Measurements from ENCODE around the gene S100A7. TPM values are rescaled to one million over a fixed set of nuclear protein-coding genes. Genes with fewer than 3 reads are reported as not detected.
A peak's percentile ranks its signal among the peaks of the same experiment; 100 is the strongest.
"Not testable (repeated sequence)": the region's sequence is repeated elsewhere in the genome, so short reads cannot be mapped to it uniquely, and the experiment has no call there.

S100A7 gene
- total RNA-seq, 1 donor from 2014 or later = not detected

DNA sequence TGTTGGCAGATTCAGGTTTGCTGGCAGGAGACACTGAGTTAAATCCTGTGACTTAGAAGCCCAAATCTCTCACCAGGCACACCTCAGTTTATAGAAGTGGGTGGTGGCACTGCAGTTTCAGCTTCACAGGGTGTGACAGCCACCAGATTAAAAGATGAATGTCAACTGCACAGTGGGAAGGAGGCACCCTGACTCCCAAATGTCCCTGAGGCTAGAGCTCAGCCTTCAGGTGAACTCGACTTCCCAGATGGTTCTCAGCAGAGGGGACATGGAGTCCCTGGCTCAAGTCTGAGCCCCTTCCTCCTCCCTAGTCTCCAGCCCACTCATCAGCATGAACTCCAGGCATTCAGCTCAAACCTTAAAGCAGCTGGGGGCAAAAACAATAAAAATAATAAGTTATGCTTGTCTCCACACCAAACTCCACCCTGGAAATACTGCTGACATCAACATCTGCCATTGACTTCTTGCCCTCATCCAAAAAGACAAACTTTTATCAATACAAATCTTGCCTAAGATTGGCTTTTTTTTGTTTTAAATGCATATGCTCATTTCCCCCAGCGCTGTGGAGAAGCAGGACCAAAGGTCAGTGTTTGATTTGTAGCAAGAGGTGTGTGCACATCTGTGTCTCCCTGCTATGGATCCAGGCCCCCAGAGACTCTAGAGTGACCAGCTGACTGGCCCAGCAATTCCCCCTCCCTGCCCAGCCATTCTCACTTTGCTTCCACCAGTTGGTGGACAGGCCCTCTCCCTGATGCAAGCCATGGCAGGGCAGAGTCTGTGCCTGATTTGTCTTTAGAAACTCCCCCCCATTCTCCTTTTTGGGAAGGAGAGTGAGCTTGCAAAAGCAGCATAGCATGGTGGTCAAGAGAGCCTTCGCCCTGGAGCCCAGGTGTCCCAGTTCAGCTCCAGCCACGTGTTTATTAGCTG is 18.5 kb upstream of the S100A7 start:
- no peak for DNase-seq
- ATAC-seq (ENCODE audit: poor library complexity) = no peak
- intact Hi-C loops (cut with DNase I) = no loop called here

DNA sequence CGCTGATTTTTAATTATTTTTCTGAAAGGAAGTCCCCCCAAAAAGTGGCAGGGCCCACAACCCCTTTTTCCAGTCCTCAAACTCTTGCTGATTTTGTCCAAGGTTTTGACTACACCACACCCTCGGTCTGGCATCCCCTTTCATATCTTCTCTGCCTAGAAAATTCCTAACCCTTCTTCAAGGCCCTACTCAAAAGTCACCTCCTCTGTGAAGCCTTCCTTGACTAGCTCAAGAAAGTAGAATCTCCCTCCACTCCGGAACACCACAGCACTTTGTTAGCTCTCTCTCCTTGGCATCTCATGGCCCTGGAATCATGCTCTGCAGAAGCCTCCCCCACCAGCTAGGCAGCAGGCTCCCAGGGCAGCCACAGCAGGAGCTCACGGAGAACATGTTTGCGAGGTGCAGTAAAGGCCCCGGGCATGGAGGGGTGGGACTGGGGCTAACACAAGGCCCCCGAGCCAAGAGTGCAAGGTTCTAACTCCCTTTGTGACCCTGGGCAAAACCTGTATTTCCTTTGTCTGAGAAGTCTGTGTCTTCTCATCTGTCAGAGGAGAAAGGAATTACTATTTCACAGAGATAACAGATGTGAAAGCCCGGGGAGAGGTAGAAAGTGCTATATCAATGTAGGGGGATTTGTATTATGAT is 17.7 kb upstream of the S100A7 start:
- DNase-seq = no peak
- intact Hi-C loops (cut with DNase I) = no loop called here
- ATAC-seq (ENCODE audit: poor library complexity) = no peak

DNA sequence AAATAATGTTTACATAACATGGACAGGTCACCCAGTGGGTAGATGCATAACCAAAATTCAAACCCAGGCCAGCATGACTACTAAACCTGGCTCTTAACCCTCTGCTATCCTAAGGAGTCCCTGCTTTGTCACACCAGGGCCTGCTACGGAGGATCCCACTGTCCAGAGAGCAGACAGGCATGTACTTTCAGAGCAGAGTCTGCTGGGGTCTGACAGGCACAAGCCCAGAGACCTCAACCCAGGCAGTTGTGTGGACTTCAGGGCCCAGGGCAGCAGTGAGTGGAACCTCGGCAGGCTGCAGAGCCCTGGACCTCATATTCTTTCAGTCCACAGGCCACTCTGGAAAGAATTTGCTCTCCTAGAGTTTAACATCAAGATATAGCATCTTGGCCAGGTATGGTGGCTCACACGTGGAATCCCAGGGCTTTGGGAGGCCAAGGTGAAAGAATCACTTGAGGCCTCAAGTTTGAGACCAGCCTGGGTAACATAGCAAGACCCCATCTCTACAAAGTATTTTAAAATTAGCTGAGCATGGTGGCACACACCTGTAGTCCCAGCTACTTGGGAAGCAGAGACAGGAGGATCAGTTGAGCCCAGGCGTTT is 16.1 kb upstream of the S100A7 start:
- intact Hi-C loops (cut with DNase I) = no loop called here
- ATAC-seq (ENCODE audit: poor library complexity) = no peak
- DNase-seq = no peak

DNA sequence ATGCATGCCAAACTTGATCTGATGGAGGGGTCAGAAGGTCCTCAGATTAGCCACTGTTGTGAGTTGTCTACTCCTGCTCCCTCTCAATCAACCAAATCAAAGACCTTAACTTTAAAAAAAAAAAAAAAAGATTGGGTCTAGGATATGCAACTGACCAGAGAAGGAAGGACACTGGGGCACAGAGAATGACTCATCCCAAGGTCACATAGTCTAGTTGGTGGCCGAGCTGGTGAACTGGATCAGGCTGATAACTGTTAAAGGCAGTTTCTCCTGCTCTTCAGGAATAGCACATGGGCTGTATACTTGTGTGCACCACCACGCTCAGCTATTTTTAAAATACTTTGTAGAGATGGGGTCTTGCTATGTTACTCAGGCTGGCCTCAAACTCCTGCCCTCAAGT is 14.8 kb upstream of the S100A7 start:
- no peak for DNase-seq
- intact Hi-C loops (cut with DNase I) = no loop called here
- ATAC-seq (ENCODE audit: poor library complexity) = no peak

DNA sequence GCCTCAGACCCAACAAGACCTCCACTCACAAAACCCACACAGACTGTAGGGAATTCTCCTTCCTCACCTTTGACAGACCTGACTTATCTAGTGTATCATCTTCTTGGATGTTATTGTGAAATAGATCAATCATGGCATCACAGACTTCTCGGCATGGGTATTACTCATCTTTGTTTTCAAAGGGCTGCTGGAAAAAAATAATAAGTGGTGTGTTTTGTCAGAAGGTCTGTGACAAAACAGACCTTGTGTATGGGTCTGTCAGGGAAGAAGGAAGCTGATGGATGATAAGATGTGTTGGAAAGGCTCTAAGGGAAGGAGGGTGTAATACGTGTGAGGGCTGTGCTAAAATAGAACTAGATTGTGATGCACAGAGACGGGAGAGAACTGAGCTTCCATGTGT is 13.9 kb upstream of the S100A7 start:
- ATAC-seq (ENCODE audit: poor library complexity) = no peak
- intact Hi-C loops (cut with DNase I) = no loop called here
- no peak for DNase-seq

DNA sequence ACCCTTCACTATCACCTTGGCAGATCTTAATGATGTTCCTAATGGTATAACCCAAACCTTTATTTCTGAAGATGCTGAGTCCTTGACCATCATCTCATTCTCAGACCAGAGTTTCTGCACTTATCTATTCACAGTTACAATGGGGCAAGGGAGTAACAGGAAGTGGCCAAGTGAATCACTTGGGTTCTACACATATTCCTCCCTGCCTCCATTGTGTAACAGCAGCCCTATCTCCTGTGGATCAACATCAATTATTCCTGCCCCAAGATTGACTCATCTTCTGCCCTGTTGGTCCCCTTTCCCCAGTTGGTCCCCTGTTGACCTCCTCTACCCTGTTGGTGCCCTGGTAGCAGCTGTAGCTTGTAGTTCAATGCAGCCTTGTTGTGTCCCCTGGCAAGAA is 10.3 kb upstream of the S100A7 start:
- ATAC-seq (ENCODE audit: poor library complexity) (no peak), DNase-seq (no peak)
- intact Hi-C loops (cut with DNase I) = no loop called here

DNA sequence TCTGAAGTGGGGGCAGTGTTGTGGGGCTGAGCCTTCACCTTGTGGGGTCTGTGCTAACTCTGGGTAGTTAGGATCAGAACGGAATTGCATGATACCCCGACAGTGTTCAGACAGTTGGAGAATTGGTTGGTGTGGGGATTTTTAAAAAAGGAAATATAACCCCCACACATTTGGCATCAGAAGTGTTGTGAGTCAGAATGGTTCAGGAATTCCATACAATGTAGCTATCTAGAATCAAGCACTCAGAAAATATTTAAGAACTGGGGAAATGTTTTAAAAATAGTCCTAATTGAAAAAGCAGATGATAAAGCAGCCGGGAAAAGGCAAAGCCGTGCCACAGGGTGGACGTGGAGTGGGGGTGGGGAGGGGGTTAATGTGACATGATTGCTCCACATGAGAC is 6.5 kb upstream of the S100A7 start:
- ATAC-seq (ENCODE audit: poor library complexity) (no peak), DNase-seq (no peak)
- intact Hi-C loops (cut with DNase I) = no loop called here

DNA sequence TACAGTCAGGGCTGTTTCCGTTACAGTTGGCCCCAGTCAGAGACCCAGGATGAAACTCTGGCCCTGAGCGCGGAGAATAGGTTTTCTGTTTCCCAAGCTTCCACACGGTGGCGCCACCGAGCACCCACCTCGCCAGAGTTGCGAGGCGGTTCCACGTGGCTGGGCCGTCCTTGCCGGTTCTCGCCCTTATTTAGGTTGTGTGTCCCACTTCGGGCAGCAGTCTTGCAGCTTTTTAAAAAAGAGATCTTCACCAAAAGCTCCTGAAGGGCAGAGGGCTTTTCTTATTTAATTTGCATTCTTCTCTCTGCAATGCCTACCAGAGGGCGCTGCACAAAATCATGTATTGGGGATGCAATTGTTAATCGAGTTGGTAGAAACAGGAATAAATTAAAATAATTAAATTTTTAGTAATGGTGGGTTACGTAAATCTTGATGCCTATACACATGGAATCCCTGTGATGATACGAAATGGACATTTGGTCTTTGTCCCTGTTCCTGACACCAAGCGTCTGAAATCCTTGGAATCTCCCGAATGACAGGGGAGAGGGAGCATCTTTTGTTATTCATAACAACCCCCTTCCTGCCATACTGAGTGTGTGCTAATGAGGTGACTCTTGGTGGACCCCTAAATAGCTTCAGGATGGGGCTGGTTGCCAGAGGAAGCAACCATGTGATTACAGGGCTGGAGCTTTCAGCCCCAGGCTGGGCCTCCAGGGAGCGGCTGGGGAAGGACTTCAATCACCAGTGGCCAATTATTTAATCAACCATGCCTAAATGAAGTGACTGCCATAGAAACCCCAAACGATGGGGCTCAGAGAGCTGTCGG is 5.6 kb upstream of the S100A7 start:
- intact Hi-C loops (cut with DNase I) = no loop called here
- DNase-seq = peak; percentile 71
- ATAC-seq (ENCODE audit: poor library complexity) = peak; percentile 71

DNA sequence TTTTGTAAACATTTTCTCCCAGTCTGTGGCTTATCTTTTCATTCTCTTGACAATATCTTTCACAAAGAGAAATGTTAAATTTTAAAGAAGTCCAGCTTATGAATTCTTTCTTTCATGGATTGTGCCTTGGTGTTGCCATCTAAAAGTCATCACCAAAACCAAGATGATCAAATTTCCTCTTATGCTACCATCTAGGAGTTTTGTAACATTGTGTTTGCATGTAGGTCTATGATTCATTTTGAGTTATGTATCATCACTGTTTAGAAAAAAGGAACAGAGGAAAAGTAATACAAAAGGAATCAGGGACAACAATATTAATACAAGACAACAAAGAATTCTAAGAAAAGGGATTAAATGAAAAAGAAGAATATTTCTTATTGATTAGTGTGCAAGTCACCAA is 2.3 kb upstream of the S100A7 start:
- ATAC-seq (ENCODE audit: poor library complexity); DNase-seq; intact Hi-C loops (cut with DNase I): not testable (repeated sequence)

DNA sequence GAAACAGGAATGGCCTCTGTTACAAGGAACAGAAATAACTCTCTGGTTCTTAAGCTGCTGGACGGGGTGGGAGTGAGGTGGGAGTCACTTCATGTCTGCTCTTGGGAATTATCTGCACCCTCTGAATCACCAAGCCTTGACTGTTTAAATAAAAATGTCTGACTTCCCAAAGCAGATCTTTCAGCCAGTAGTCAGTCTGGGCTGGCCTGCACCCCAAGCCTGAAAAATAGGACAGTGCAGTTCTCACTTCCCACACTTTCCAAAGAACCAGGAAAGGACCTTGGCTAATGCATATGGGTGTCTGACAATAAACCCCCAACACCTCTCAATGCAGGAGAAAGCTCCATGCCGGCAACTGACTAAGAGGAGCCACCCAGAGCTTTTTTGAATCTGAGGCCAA is 796 bp downstream of the S100A7 start:
- ATAC-seq (ENCODE audit: poor library complexity) = no peak
- intact Hi-C loops (cut with DNase I) = no loop called here
- no peak for DNase-seq

DNA sequence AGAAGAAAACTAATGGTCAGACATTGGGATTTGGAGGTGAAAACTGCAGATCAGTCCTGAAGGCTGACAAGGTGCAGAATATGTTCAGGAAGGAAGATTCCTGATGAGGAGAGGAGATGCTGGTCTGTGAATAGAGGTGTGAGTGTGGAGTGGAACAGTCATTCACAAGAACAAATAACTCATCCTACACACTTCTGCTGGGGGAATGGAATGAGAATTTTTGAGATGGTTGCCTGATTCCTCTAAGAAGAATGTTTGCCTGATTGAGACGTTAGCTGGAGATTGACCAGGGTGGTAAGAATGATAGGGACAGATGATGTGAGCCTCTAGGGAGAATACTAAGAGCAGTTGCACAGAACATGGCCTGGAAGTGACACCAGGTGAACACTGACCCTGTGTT is 4.1 kb downstream of the S100A7 start:
- intact Hi-C loops (cut with DNase I) = no loop called here
- DNase-seq (no peak), ATAC-seq (ENCODE audit: poor library complexity) (no peak)

DNA sequence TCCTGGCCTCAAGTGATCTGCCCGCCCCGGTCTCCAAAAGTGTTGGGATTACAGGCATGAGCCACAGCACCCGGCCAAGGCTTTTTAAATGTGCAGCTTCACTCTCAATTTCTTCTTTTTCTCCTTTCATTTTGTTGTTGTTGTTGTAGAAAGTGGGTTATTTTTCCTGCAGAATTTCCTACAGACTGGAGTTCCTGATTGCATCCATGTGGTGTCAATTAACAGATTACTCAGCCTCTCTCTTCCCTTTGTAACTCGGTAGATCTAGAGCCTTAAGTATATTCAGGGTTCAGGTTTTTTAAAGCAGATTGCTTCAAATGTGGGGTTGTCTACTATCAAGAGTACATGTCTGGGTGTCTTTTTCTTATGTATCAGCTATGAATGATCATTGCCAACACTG is 11.6 kb downstream of the S100A7 start:
- intact Hi-C loops (cut with DNase I); ATAC-seq (ENCODE audit: poor library complexity); DNase-seq: not testable (repeated sequence)

DNA sequence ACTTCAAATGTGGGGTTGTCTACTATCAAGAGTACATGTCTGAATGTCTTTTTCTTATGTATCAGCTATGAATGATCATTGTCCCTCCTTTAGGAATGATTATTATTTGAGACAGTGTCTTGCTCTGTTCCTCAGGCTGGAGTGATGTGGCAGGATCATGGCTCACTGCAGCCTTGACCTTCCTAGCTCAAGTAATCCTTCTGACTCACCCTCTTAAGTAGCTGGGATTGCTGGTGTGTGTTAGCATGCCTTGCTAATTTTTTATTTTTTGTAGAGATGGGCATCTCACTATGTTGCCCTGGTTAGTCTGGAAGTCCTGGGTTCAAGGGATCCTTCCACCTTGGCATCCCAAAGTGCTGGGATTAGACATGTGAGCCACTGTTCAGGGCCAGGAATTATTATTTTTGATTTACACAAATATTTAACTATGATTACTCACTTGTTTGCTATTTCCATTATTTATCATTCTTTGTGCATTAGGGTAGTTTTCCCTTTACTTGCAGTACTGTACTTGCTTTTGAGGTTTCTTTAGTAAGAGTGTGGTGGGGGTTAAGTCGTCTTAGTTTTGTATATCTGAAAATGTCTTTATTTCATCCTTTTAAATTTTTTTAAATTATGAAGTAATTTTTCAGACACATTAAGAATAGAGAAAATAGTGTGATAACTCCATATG is 12.8 kb downstream of the S100A7 start:
- no peak for DNase-seq
- no peak for ATAC-seq (ENCODE audit: poor library complexity)
- intact Hi-C loops (cut with DNase I) = no loop called here

DNA sequence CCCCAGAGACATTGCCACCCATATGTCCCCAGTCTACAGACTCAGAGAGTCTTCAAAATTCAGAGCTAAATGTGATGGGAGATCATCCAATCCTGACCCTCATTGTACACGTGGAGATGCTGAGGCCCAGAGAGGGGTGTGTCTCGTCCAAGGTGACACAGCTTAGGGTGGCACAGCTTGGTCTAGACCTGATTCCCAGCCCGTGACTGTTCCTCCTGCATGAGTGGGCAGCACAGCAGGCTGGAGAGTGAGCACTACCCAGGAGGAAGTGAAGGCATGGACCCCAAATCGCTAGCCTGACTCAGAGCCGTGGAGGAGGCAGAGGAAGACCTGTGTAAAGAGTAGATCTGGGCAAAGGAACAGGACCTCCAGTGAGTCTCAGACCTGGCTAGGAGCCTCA is 16.4 kb downstream of the S100A7 start:
- DNase-seq (no peak), ATAC-seq (ENCODE audit: poor library complexity) (no peak)
- intact Hi-C loops (cut with DNase I) = no loop called here

DNA sequence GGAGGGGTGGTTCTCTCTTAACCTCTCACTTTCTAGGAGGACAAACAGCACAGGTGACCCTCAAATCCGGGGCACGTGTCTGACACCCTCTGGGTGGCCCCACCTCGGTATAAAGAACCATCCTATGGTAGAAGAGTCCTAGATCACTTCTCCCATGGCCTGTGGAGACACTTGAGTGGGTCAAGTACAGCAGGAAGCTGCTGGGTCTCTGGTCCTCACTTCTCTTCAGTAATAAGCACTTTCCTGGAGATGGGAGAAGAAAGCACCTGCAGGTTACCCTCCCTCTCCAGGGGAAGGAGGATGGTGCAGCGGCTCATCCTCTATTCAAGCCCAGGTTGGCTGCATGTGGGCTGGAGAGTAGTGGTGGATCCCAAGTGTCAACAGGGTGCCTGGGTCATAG is 17.0 kb downstream of the S100A7 start:
- intact Hi-C loops (cut with DNase I) = no loop called here
- ATAC-seq (ENCODE audit: poor library complexity) = no peak
- no peak for DNase-seq

DNA sequence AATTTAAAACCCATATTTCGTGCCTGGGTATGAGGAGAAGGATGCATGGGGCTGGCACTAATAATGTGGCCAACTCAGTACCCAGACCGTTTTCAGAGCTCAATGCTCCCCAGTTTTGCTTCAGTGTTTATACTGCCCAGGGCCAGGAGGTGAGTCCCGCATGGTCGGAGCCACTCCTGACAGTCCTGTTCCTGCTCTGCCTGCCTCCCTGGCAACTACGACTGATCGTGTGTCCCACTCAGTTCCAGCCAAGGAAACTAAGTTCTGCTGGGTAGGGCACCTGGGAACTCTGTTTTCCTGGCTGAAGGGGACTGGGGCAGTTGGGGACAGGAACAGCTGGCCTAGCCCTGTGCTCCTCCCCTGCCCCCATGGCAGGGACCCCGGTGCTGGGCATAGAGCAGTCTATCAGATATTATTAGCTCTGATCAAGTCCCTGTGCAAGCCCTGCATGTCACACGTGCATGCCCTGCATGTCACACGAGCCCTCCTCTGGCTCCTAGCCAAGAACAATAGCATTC is 19.2 kb downstream of the S100A7 start:
- intact Hi-C loops (cut with DNase I) = no loop called here
- DNase-seq = no peak

DNA sequence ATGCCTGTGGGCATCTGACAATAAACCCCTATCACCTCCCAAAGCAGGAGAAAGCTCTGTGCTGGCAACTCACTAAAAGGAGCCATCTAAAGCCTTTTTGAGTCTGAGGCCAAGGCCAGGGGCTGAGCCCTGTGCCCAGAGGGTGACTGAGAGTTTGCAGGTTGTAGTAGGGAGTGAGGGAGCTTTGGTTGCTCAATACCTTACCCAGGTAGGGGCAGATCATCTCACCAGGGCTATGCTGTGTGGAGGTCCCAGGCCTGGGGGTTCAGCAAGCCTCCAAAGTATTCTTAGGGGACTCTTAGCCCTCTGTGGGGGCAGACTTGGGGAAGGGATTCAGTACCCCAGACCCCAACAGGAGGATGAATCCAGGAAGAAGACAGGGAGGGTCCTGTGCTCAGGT is 21.2 kb downstream of the S100A7 start:
- ATAC-seq (ENCODE audit: poor library complexity) = no peak

More for the DNA sequence above, 19.2 kb downstream of the S100A7 start:
- ATAC-seq (ENCODE audit: poor library complexity) = no peak

DNA sequence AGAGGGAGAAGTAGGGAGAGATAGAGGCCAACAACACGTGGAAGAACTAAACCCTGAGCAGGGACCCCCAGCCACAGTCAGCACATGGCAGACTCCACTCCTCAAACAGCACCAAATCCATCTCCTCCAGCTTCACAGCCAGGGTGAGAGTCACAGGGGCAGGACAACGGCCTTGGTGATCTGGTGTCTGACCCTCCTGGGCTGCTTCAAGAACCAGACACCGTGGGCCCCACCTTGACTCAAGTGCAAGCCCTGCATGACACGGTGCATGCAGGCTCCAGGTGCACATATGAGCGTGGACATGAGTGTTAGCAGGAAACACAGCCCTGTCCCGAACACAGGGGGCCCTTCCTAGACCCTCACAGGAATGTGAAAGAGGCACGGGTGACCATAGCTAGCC is 21.9 kb downstream of the S100A7 start:
- intact Hi-C loops (cut with DNase I) = no loop called here
- ATAC-seq (ENCODE audit: poor library complexity) = no peak

More for the DNA sequence above, 21.2 kb downstream of the S100A7 start:
- intact Hi-C loops (cut with DNase I) = no loop called here
- DNase-seq = no peak

More for the DNA sequence above, 21.9 kb downstream of the S100A7 start:
- DNase-seq = no peak

All from Right ventricle myocardium superior (tissue), 1 donor.